Measurements from ENCODE around the gene PDE4C. TPM values are rescaled to one million over a fixed set of nuclear protein-coding genes. Genes with fewer than 3 reads are reported as not detected.

Gene PDE4C
- total RNA-seq, 2 donors from 2014 or later = 0.27 to 1.6 TPM

DNA sequence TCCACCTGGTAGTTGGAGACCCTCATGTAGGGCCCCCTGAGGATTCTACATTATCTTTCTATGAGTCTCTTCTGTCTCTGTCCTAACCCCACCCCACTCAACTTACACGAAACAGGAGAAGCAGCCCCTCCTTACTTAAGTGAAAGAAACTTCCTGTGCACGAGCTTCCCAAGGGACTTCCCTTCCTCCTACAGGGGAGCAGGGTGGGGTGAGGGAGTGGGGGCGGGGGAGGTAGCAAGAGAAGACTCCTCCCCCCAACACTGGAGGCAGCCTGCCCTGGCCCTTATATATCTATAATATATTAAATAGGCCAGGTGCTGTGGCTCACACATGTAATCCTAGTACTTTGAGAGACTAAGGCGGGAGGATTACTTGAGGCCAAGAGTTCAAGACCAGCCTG, 5.5 kb upstream of the PDE4C start:
- 29% methylated on average over 4 of the region's 4 CpGs for WGBS
- H3K27me3 ChIP-seq (replicated peaks; ENCODE audit: insufficient read depth) = peaks cover 13% of the 10 kb centered on the region
- H3K27ac ChIP-seq = no peak overlapping the region
- no peaks in the 10 kb centered on the region for H3K4me1 ChIP-seq (replicated peaks)
- no peaks in the 10 kb centered on the region for H3K9me3 ChIP-seq
- TF ChIP-seq POLR2AphosphoS5 (IDR thresholded peaks at IDR 0.05) = no peak
- TF ChIP-seq, protein P1, sequence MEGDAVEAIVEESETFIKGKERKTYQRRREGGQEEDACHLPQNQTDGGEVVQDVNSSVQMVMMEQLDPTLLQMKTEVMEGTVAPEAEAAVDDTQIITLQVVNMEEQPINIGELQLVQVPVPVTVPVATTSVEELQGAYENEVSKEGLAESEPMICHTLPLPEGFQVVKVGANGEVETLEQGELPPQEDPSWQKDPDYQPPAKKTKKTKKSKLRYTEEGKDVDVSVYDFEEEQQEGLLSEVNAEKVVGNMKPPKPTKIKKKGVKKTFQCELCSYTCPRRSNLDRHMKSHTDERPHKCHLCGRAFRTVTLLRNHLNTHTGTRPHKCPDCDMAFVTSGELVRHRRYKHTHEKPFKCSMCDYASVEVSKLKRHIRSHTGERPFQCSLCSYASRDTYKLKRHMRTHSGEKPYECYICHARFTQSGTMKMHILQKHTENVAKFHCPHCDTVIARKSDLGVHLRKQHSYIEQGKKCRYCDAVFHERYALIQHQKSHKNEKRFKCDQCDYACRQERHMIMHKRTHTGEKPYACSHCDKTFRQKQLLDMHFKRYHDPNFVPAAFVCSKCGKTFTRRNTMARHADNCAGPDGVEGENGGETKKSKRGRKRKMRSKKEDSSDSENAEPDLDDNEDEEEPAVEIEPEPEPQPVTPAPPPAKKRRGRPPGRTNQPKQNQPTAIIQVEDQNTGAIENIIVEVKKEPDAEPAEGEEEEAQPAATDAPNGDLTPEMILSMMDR (IDR thresholded peaks at IDR 0.05) = no peak
- no peak for TF ChIP-seq POLR2A (IDR thresholded peaks at IDR 0.05)
- no peaks in the 10 kb centered on the region for H3K36me3 ChIP-seq
- H3K4me3 ChIP-seq = no peak overlapping the region
- intact Hi-C loops (cut with DNase I) = no loop called here
- no peak for DNase-seq (ENCODE audit: low spot score)

GRCh38 chr19:18230941-18231734, 4.9 kb upstream of the PDE4C start:
- H3K36me3 ChIP-seq = no peaks in the 10 kb centered on the region
- H3K27me3 ChIP-seq (replicated peaks; ENCODE audit: insufficient read depth) = peaks cover 15% of the 10 kb centered on the region
- no peak overlapping the region for H3K27ac ChIP-seq
- intact Hi-C loops (cut with DNase I) = no loop called here
- H3K4me1 ChIP-seq (replicated peaks) = no peaks in the 10 kb centered on the region
- no peak for TF ChIP-seq POLR2AphosphoS5 (IDR thresholded peaks at IDR 0.05)
- TF ChIP-seq, protein P1 (IDR thresholded peaks at IDR 0.05) = no peak
- no peak for TF ChIP-seq POLR2A (IDR thresholded peaks at IDR 0.05)
- H3K4me3 ChIP-seq = no peak overlapping the region
- no peaks in the 10 kb centered on the region for H3K9me3 ChIP-seq
- WGBS = 53% methylated on average over 18 of the region's 18 CpGs
- no peak for DNase-seq (ENCODE audit: low spot score)

GRCh38 chr19:18229915-18230314, 3.7 kb upstream of the PDE4C start:
- H3K36me3 ChIP-seq = no peaks in the 10 kb centered on the region
- DNase-seq (ENCODE audit: low spot score) = no peak
- intact Hi-C loops (cut with DNase I) = no loop called here
- H3K4me1 ChIP-seq (replicated peaks) = peaks cover 3% of the 10 kb centered on the region
- no peak overlapping the region for H3K4me3 ChIP-seq
- no peak overlapping the region for H3K27ac ChIP-seq
- 82% methylated on average over 4 of the region's 4 CpGs for WGBS
- TF ChIP-seq POLR2AphosphoS5 (IDR thresholded peaks at IDR 0.05) (no peak), POLR2A (IDR thresholded peaks at IDR 0.05) (no peak)
- TF ChIP-seq, protein P1 (IDR thresholded peaks at IDR 0.05) = no peak
- no peaks in the 10 kb centered on the region for H3K9me3 ChIP-seq
- H3K27me3 ChIP-seq (replicated peaks; ENCODE audit: insufficient read depth) = peaks cover 23% of the 10 kb centered on the region

DNA sequence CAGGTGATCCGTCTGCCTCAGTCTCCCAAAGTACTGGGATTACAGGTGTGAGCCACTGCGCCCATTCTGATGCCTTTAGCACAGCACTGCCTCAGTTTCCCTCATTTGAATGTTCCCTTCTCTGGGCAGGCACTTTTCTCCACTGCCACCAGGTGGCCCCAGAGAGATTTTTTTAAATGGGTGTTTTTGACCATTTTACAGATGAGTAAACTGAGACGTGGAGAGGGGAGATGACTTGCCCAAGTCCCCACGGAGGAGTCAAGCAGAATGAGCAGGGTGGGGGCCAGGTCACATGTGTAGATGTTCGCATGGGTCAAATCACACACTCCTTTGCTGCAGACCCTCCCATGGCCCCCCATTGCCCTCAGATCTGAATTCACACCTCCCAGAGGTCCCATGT, 3.2 kb upstream of the PDE4C start:
- peaks cover 25% of the 10 kb centered on the region for H3K27me3 ChIP-seq (replicated peaks; ENCODE audit: insufficient read depth)
- no peak overlapping the region for H3K4me3 ChIP-seq
- H3K27ac ChIP-seq = no peak overlapping the region
- intact Hi-C loops (cut with DNase I) = no loop called here
- H3K36me3 ChIP-seq = no peaks in the 10 kb centered on the region
- H3K4me1 ChIP-seq (replicated peaks) = peaks cover 6% of the 10 kb centered on the region
- DNase-seq (ENCODE audit: low spot score) = no peak
- no peaks in the 10 kb centered on the region for H3K9me3 ChIP-seq
- TF ChIP-seq POLR2A (IDR thresholded peaks at IDR 0.05) (no peak), POLR2AphosphoS5 (IDR thresholded peaks at IDR 0.05) (no peak)
- TF ChIP-seq, protein P1 (IDR thresholded peaks at IDR 0.05) = peak in 1 of 4 experiments; percentile 9
- 66% methylated on average over 5 of the region's 5 CpGs for WGBS

- DNase-seq (ENCODE audit: low spot score) = no peak
- Histone ChIP-seq H3K4me1 (replicated peaks) (peaks cover 6% of the 10 kb centered on the region), H3K27me3 (replicated peaks; ENCODE audit: insufficient read depth) (peaks cover 22% of the 10 kb centered on the region), H3K4me3 (no peak overlapping the region), H3K36me3 (no peaks in the 10 kb centered on the region), H3K9me3 (no peaks in the 10 kb centered on the region), H3K27ac (no peak overlapping the region)
- whole genome bisulfite sequencing = 80% methylated on average over 6 of the region's 6 CpGs
- TF ChIP-seq POLR2AphosphoS5 (IDR thresholded peaks at IDR 0.05) (no peak), POLR2A (IDR thresholded peaks at IDR 0.05) (no peak)
- TF ChIP-seq, protein P1 (IDR thresholded peaks at IDR 0.05) = no peak
- intact Hi-C loops (cut with DNase I) = no loop called here
Observed at GRCh38 chr19:18227781-18228271, 1.6 kb upstream of the PDE4C start.

Data from prostate gland (tissue), 2 donors.